NCI-H1417 treated with DMSO at 0.1 percent for 48 hours (cell line): ENCODE data around the gene ADAMTS17.
"Not testable (repeated sequence)": the region's sequence is repeated elsewhere in the genome, so short reads cannot be mapped to it uniquely, and the experiment has no call there.

Experiments used
- DNase-seq: peaks from one replicate; lab custom pipeline; 2025; lab: John Stamatoyannopoulos, UW

The ADAMTS17 gene

GRCh38 chr15:100093211-100094126 is 248.3 kb downstream of the ADAMTS17 start:
- DNase-seq: no peak

- DNase-seq: no peak
Measured at GRCh38 chr15:100092034-100092433, 249.7 kb downstream of the ADAMTS17 start.

GRCh38 chr15:100090411-100090810 is 251.4 kb downstream of the ADAMTS17 start:
- DNase-seq: no peak

- DNase-seq: not testable (repeated sequence)
Measured at GRCh38 chr15:100084042-100084821, 257.5 kb downstream of the ADAMTS17 start.

GRCh38 chr15:100083572-100083971 is 258.2 kb downstream of the ADAMTS17 start:
- no peak for DNase-seq

- DNase-seq: no peak
Measured at GRCh38 chr15:100082761-100083402, 258.9 kb downstream of the ADAMTS17 start.

- DNase-seq: no peak
Measured at GRCh38 chr15:100081454-100081853, 260.3 kb downstream of the ADAMTS17 start.

GRCh38 chr15:100078511-100079220 is 263.1 kb downstream of the ADAMTS17 start:
- no peak for DNase-seq

GRCh38 chr15:100075229-100075628 is 266.5 kb downstream of the ADAMTS17 start:
- DNase-seq: no peak

- DNase-seq: no peak
Measured at GRCh38 chr15:100073982-100074381, 267.8 kb downstream of the ADAMTS17 start.

- DNase-seq: not testable (repeated sequence)
Measured at GRCh38 chr15:100066521-100067280, 275.1 kb downstream of the ADAMTS17 start.

GRCh38 chr15:100061944-100062343 is 279.8 kb downstream of the ADAMTS17 start:
- no peak for DNase-seq

- no peak for DNase-seq
Measured at GRCh38 chr15:100060276-100060926, 281.4 kb downstream of the ADAMTS17 start.

- DNase-seq: no peak
Measured at GRCh38 chr15:100059521-100059920, 282.3 kb downstream of the ADAMTS17 start.

GRCh38 chr15:100059094-100059493 is 282.7 kb downstream of the ADAMTS17 start:
- no peak for DNase-seq

- no peak for DNase-seq
Measured at GRCh38 chr15:100058458-100058857, 283.3 kb downstream of the ADAMTS17 start.

GRCh38 chr15:100057281-100057680 is 284.5 kb downstream of the ADAMTS17 start:
- no peak for DNase-seq

- no peak for DNase-seq
Measured at GRCh38 chr15:100056411-100057072, 285.2 kb downstream of the ADAMTS17 start.

- no peak for DNase-seq
Measured at GRCh38 chr15:100055821-100056220, 286.0 kb downstream of the ADAMTS17 start.

- DNase-seq: no peak
Measured at GRCh38 chr15:100054539-100054938, 287.2 kb downstream of the ADAMTS17 start.
